GM13977 (cell line): Measurements from ENCODE around the gene CARMIL3.

Source experiments
- DNase-seq: peaks from one replicate; pipeline ENCODE4 v3.0.0; 2012; ENCODE audit warnings: low spot score
- CTCF ChIP-seq: IDR thresholded peaks from 2 replicates; pipeline ENCODE4 v1.5.1; 2012; ENCODE audit warnings: mild to moderate bottlenecking, control low read depth; ENCODE audit not compliant: insufficient read depth; ENCODE audit errors: extremely low read depth, missing control alignments
- in situ Hi-C: fragments of 300-500 bp; cut with MboI; formaldehyde crosslinking; loops from one replicate; pipeline ENCODE4 v1.12.0; 2022; ENCODE audit warnings: low sequenced_read_pairs, low pct_unique_long_range_greater_than_20kb, mixed read lengths, inconsistent platforms; ENCODE audit not compliant: unreplicated experiment

CARMIL3 gene

DNA sequence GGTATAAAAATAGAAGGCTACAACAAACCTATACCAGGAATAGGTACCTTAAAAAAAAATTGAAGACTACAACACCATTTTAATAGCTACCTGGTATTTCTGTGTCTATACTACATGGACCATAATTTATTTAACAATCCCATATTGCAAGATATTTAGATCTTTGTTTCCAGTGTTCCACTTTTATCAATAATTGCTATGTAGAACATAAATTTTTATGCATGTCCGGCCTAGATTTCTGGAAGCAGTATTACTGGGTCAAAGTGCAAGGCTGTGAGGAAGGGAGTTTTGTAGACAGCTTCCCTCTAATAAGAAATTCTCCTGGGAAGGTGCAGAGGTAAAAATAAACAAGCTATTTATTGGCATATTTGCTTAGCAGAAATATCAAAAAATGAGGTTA is 58.7 kb downstream of the CARMIL3 start:
- TF ChIP-seq CTCF, result no peak
- in situ Hi-C loops, result no loop called here
- no peak for DNase-seq

DNA sequence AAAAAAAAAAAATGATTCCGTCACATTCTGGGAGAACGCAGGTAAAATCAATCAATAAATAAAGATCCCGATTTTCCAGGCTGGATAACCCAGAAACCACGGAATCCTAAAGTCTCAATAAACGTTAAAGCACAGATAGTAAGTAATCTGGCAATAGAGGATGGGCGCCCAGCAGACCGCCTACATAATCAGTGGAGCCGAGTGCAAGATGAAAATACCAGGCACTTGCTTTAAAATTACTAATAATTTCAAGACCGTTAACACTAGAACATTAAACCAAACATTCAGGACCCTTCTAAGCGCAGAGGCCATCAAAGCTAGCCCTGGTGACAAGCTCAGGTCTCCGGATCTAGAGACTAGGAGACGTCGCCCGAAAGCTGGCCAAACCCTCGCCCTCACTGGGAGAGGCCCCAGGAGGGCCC is 61.6 kb downstream of the CARMIL3 start:
- in situ Hi-C loops, result no loop called here
- DNase-seq, result no peak
- TF ChIP-seq CTCF, result no peak

DNA sequence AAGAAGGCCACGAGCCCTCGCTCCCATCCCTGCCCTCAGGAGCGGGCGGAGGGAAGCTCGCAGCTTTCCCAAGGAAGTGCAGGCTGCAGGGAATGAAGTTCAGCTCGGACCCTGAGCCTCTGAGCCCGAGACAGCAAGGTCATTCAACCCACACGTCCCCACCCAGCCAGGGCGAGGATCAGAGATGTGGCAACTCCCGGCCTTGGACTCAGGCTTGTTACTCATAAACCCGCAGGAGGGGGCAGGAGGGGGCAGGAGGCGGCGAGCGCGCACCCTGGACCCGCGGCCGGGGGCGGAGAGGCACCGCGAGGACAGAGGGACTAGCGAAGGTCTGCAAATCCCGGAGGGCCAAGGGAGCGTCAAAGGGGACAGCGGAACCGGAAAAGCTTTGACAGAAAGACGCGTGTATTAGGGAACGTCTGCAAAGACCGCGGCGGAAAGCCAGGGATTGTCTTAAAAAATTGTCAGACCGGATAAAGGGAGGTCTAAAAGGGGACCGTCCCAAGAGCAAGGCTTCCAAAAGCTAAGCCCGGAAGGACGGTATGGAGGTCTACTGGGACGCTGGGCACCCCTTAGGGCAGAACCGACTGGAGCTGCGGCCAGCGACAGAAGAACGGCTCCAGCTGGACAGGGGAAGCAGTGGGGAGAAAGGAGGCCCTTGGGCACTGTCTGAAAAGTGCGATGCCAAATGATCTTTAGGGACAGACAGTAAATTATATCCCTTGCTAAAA is 62.2 kb downstream of the CARMIL3 start:
- no peak for TF ChIP-seq CTCF
- DNase-seq, result peak; percentile 81
- in situ Hi-C loops, result no loop called here

- in situ Hi-C loops, result no loop called here
- DNase-seq, result peak; percentile 99
- TF ChIP-seq CTCF, result no peak
Observed at GRCh38 chr14:24114532-24115421, 63.0 kb downstream of the CARMIL3 start, which contains the start of the genes DCAF11 and NRL. TSS of gene DCAF11 (plus strand) at chr14:24114777. CDS start at chr14:24115595, 818 bp downstream. TSS of gene NRL (minus strand) at chr14:24114949. CDS start at chr14:24082848, 32,101 bp downstream.

- no peak for TF ChIP-seq CTCF
- in situ Hi-C loops, result no loop called here
- no peak for DNase-seq
Observed at GRCh38 chr14:24115422-24116127, 63.8 kb downstream of the CARMIL3 start.

DNA sequence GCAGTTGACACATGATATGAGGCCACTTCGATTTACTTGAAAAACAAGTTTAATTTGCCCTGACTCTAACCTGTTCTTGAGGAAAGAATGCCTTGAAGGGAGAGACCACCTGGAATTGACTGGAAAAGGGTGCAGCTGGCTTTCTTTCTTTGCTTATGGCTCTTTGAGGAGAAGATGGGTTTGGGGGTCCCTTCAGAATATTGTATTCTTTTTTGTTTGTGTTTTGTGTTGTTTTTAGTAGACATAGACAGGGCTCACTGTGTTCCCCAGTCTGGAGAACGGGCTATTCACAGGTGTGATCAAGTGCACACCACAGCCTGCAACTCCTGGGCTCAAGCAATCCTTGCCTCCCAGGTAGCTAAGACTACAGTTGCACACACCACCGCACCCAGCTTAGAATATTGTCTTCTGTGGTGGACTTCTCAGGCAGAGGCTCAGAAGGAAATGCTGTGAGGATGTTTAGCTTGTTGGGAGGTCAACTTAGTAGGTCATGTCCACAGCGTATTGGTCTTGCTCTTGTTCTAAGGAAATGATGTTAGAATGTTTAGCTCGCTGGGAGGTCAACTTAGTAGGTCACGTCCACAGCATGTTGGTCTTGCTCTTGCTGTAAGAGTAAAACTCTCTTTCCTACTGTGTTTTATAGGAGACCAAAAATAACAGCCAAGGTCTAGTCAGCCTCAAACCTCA is 64.5 kb downstream of the CARMIL3 start:
- in situ Hi-C loops, result no loop called here
- no peak for DNase-seq
- TF ChIP-seq CTCF, result no peak
